Fibroblast of pulmonary artery (primary cell): ENCODE results near the gene LARP1B.

Experiments used
- DNase-seq: peaks from one replicate; pipeline ENCODE4 v3.0.0-alpha.2; 2010; ENCODE audit warnings: low read depth
- H3K4me3 ChIP-seq: replicated peaks from 2 replicates; pipeline ENCODE4 v1.5.1; 2011; ENCODE audit warnings: low read depth, mild to moderate bottlenecking, control low read depth, low read length, moderate library complexity
- CTCF ChIP-seq: IDR thresholded peaks from 2 replicates; pipeline ENCODE4 v1.5.1; 2011; ENCODE audit warnings: mild to moderate bottlenecking, control low read depth, low read length, inconsistent platforms; ENCODE audit errors: missing control alignments

Gene LARP1B

GRCh38 chr4:128228845-128229795 is 168.0 kb downstream of the LARP1B start:
- TF ChIP-seq CTCF = no peak
- no peak overlapping the region for H3K4me3 ChIP-seq
- no peak for DNase-seq

- no peak for TF ChIP-seq CTCF
- DNase-seq = no peak
- no peak overlapping the region for H3K4me3 ChIP-seq
These were observed 171.6 kb downstream of the LARP1B start for GRCh38 chr4:128232719-128233118.

- no peak overlapping the region for H3K4me3 ChIP-seq
- no peak for DNase-seq
- TF ChIP-seq CTCF = no peak
These were observed 173.7 kb downstream of the LARP1B start for GRCh38 chr4:128234836-128235235.

- no peak for TF ChIP-seq CTCF
- DNase-seq = no peak
- no peak overlapping the region for H3K4me3 ChIP-seq
These were observed 179.9 kb downstream of the LARP1B start for GRCh38 chr4:128241019-128241418.

DNA sequence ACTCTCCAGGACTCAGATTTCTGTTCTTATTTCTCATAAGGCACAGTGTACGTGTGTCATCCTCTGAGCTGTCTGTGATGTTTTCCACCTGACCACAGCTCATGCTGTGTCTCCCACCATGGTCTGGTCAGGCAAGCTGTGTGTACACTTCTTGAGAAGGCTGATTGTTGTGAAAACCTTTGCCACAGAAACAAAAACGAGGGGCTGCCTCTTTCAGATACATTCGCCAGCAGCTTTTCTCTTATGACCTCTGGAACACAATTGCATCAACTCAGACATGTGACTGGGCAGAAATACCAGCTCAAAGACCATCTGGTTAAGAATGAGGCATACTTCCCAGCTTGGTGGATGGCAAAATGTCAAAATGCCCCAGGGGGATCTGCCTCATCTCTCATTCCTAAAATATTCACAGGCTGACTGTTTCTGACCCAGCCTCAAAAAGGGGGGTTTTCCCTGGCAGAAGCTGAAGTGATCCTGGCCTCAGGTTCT is 180.4 kb downstream of the LARP1B start:
- peak; percentile 92 for DNase-seq
- no peak for TF ChIP-seq CTCF
- no peak overlapping the region for H3K4me3 ChIP-seq

GRCh38 chr4:128241981-128242380 is 180.9 kb downstream of the LARP1B start:
- no peak for TF ChIP-seq CTCF
- H3K4me3 ChIP-seq = no peak overlapping the region
- DNase-seq = no peak
